ENCODE data around the gene OPN1LW.
"Not testable (repeated sequence)": the region's sequence is repeated elsewhere in the genome, so short reads cannot be mapped to it uniquely, and the experiment has no call there.

The OPN1LW gene

GRCh38 chrX:154144010-154144409 lies at the start of gene OPN1LW:
Gene OPN1LW (plus strand): TSS chrX:154144243. CDS start chrX:154144284, 41 bp downstream.
- not testable (repeated sequence) for H3K4me3 ChIP-seq (ENCODE audit: low read length)

GRCh38 chrX:154094833-154095232 lies 49.2 kb upstream of the OPN1LW start:
- no peak for TF ChIP-seq ZNF274 (IDR thresholded peaks at IDR 0.05; ENCODE audit: low read depth, low read length)
- no peak overlapping the region for H3K4me3 ChIP-seq (ENCODE audit: low read length)

GRCh38 chrX:154096140-154097002 lies 47.7 kb upstream of the OPN1LW start:
- TF ChIP-seq ZNF274 (IDR thresholded peaks at IDR 0.05; ENCODE audit: low read depth, low read length) = no peak
- peak overlapping the region; percentile 84 for H3K4me3 ChIP-seq (ENCODE audit: low read length)

- no peak for TF ChIP-seq ZNF274 (IDR thresholded peaks at IDR 0.05; ENCODE audit: low read depth, low read length)
- peak overlapping the region; percentile 84 for H3K4me3 ChIP-seq (ENCODE audit: low read length)
These were observed 46.9 kb upstream of the OPN1LW start for GRCh38 chrX:154097003-154097588.

GRCh38 chrX:154097589-154098541 lies 46.2 kb upstream of the OPN1LW start, which contains the start of gene MECP2:
Gene MECP2 (minus strand): TSS chrX:154097717.
- H3K4me3 ChIP-seq (ENCODE audit: low read length) = peak within 1 kb of the TSS; percentile 84
- no peak for TF ChIP-seq ZNF274 (IDR thresholded peaks at IDR 0.05; ENCODE audit: low read depth, low read length)

- no peak overlapping the region for H3K4me3 ChIP-seq (ENCODE audit: low read length)
- TF ChIP-seq ZNF274 (IDR thresholded peaks at IDR 0.05; ENCODE audit: low read depth, low read length) = no peak
These were observed 45.5 kb upstream of the OPN1LW start for GRCh38 chrX:154098551-154098950.

GRCh38 chrX:154113729-154114128 lies 30.3 kb upstream of the OPN1LW start:
- no peak for TF ChIP-seq ZNF274 (IDR thresholded peaks at IDR 0.05; ENCODE audit: low read depth, low read length)
- H3K4me3 ChIP-seq (ENCODE audit: low read length) = no peak overlapping the region

GRCh38 chrX:154114652-154115051 lies 29.4 kb upstream of the OPN1LW start:
- H3K4me3 ChIP-seq (ENCODE audit: low read length) = no peak overlapping the region
- no peak for TF ChIP-seq ZNF274 (IDR thresholded peaks at IDR 0.05; ENCODE audit: low read depth, low read length)

GRCh38 chrX:154115071-154115470 lies 29.0 kb upstream of the OPN1LW start:
- no peak overlapping the region for H3K4me3 ChIP-seq (ENCODE audit: low read length)
- no peak for TF ChIP-seq ZNF274 (IDR thresholded peaks at IDR 0.05; ENCODE audit: low read depth, low read length)

GRCh38 chrX:154115750-154116149 lies 28.3 kb upstream of the OPN1LW start:
- TF ChIP-seq ZNF274 (IDR thresholded peaks at IDR 0.05; ENCODE audit: low read depth, low read length) = no peak
- H3K4me3 ChIP-seq (ENCODE audit: low read length) = no peak overlapping the region

GRCh38 chrX:154116426-154117211 lies 27.4 kb upstream of the OPN1LW start:
- H3K4me3 ChIP-seq (ENCODE audit: low read length) = no peak overlapping the region
- no peak for TF ChIP-seq ZNF274 (IDR thresholded peaks at IDR 0.05; ENCODE audit: low read depth, low read length)

- TF ChIP-seq ZNF274 (IDR thresholded peaks at IDR 0.05; ENCODE audit: low read depth, low read length) = no peak
- H3K4me3 ChIP-seq (ENCODE audit: low read length) = no peak overlapping the region
These were observed 26.5 kb upstream of the OPN1LW start for GRCh38 chrX:154117566-154117965.

- no peak for TF ChIP-seq ZNF274 (IDR thresholded peaks at IDR 0.05; ENCODE audit: low read depth, low read length)
- H3K4me3 ChIP-seq (ENCODE audit: low read length) = no peak overlapping the region
These were observed 23.5 kb upstream of the OPN1LW start for GRCh38 chrX:154120567-154120966.

All from GM08714 (cell line).